Liver (tissue), 9 donors: ENCODE results near the gene COBL. TPM values are rescaled to one million over a fixed set of nuclear protein-coding genes. Genes with fewer than 3 reads are reported as not detected.

Experiments used
- DNase-seq: peaks from one replicate; pipeline ENCODE4 v3.0.0-alpha.2; 2017; ENCODE audit warnings: low spot score
- H3K27ac ChIP-seq, 2 donors: one replicate each; pipeline ENCODE4 v1.7.0; 2013; ENCODE audit warnings: inconsistent platforms in 2 of 2, low read length in 2 of 2, control low read depth in 1 of 2, low read depth in 1 of 2, mild to moderate bottlenecking in 1 of 2
- H3K27me3 ChIP-seq, 4 donors: one replicate each; pipeline versions ENCODE4 v1.6.1 to v1.7.0; 2013; ENCODE audit warnings: low read length in 3 of 4, inconsistent platforms in 1 of 4, mild to moderate bottlenecking in 1 of 4, moderate library complexity in 1 of 4; ENCODE audit not compliant: control insufficient read depth in 4 of 4, insufficient read depth in 4 of 4
- H3K36me3 ChIP-seq, 4 donors: one replicate each; pipeline versions ENCODE4 v1.6.1 to v1.7.0; 2013; ENCODE audit warnings: low read length in 3 of 4, mild to moderate bottlenecking in 3 of 4, low read depth in 1 of 4, moderate library complexity in 1 of 4; ENCODE audit not compliant: control insufficient read depth in 4 of 4, insufficient read depth in 3 of 4
- H3K4me1 ChIP-seq, 4 donors: one replicate each; pipeline versions ENCODE4 v1.6.1 to v1.7.0; 2013; ENCODE audit warnings: low read length in 3 of 4, mild to moderate bottlenecking in 3 of 4, moderate library complexity in 1 of 4; ENCODE audit not compliant: control insufficient read depth in 4 of 4, insufficient read depth in 4 of 4
- H3K4me3 ChIP-seq, 3 donors: one replicate each; pipeline versions ENCODE4 v1.6.1 to v1.7.0; 2013; ENCODE audit warnings: low read length in 3 of 3, control low read depth in 1 of 3, low read depth in 1 of 3, mild to moderate bottlenecking in 1 of 3
- H3K9ac ChIP-seq, 2 donors: one replicate each; pipeline ENCODE4 v1.7.0; 2013; ENCODE audit warnings: low read length in 2 of 2, mild to moderate bottlenecking in 2 of 2, moderate library complexity in 2 of 2, control low read depth in 1 of 2, low read depth in 1 of 2
- H3K9me3 ChIP-seq, 4 donors: one replicate each; pipeline versions ENCODE4 v1.6.1 to v1.7.0; 2013; ENCODE audit warnings: low read length in 3 of 4; ENCODE audit not compliant: control insufficient read depth in 4 of 4
- ATF3 ChIP-seq: IDR thresholded peaks from 2 replicates; pipeline ENCODE4 v1.6.1; 2016; ENCODE audit warnings: antibody characterized with exemption
- CTCF ChIP-seq: fragments of 150-350 bp; IDR thresholded peaks from 2 replicates; pipeline ENCODE4 v1.5.1; 2017; ENCODE audit warnings: improper control_type of control experiment, low read depth, low read length; ENCODE audit not compliant: missing input control
- FOXA1 ChIP-seq: IDR thresholded peaks from 2 replicates; pipeline ENCODE4 v1.6.1; 2016; ENCODE audit warnings: antibody characterized with exemption
- FOXA2 ChIP-seq: IDR thresholded peaks from 2 replicates; pipeline ENCODE4 v1.6.1; 2016; ENCODE audit warnings: antibody characterized with exemption
- GABPA ChIP-seq, 2 donors: IDR thresholded peaks in 1 of 2; conservative IDR thresholded peaks in 1 of 2; 2 replicates each; pipeline ENCODE4 v1.6.1; 2016; ENCODE audit warnings: antibody characterized with exemption in 2 of 2, mild to moderate bottlenecking in 1 of 2, moderate library complexity in 1 of 2
- HNF4A ChIP-seq, 2 donors: conservative IDR thresholded peaks; 2 replicates each; pipeline ENCODE4 v1.6.1; 2016; ENCODE audit warnings: antibody characterized with exemption in 2 of 2, mild to moderate bottlenecking in 2 of 2
- HNF4G ChIP-seq: IDR thresholded peaks from 2 replicates; pipeline ENCODE4 v1.6.1; 2016; ENCODE audit warnings: antibody characterized with exemption
- JUND ChIP-seq, 2 donors: IDR thresholded peaks; 2 replicates each; pipeline ENCODE4 v1.6.1; 2016; ENCODE audit warnings: antibody characterized with exemption in 2 of 2
- MAX ChIP-seq: IDR thresholded peaks from 2 replicates; pipeline ENCODE4 v1.6.1; 2016; ENCODE audit warnings: antibody characterized with exemption
- NR2F2 ChIP-seq: IDR thresholded peaks from 2 replicates; pipeline ENCODE4 v1.6.1; 2016; ENCODE audit warnings: antibody characterized with exemption
- RAD21 ChIP-seq, 2 donors: IDR thresholded peaks; 2 replicates each; pipeline ENCODE4 v1.6.1; 2016; ENCODE audit warnings: antibody characterized with exemption in 2 of 2, mild to moderate bottlenecking in 2 of 2
- REST ChIP-seq: IDR thresholded peaks from 2 replicates; pipeline ENCODE4 v1.6.1; 2016; ENCODE audit warnings: antibody characterized with exemption, mild to moderate bottlenecking
- RXRA ChIP-seq, 2 donors: IDR thresholded peaks; 2 replicates each; pipeline ENCODE4 v1.6.1; 2017 to 2018; ENCODE audit warnings: antibody characterized with exemption in 2 of 2, mild to moderate bottlenecking in 1 of 2
- SP1 ChIP-seq: IDR thresholded peaks from 2 replicates; pipeline ENCODE4 v1.6.1; 2018; ENCODE audit warnings: antibody characterized with exemption, mild to moderate bottlenecking
- TAF1 ChIP-seq: conservative IDR thresholded peaks from 2 replicates; pipeline ENCODE4 v1.6.1; 2016; ENCODE audit warnings: antibody characterized with exemption, mild to moderate bottlenecking
- YY1 ChIP-seq: IDR thresholded peaks from 2 replicates; pipeline ENCODE4 v1.6.1; 2016; ENCODE audit warnings: antibody characterized with exemption, mild to moderate bottlenecking
- ZBTB33 ChIP-seq: IDR thresholded peaks from 2 replicates; pipeline ENCODE4 v1.6.1; 2016; ENCODE audit warnings: antibody characterized with exemption
- WGBS: extraction: QIAGEN DNeasy Blood & Tissue Kit; methylation state at CpG from one replicate; pipeline ENCODE4 v1.1.7; 2013; 5-methylcytosine and 5-hydroxymethylcytosine counted together
- polyA plus RNA-seq, 2 donors: library from polyadenylated mRNA; stranded (reverse) in 1 of 2; unstranded in 1 of 2; fragments of 200-250 nt in 1 of 2; fragments of >200 nt in 1 of 2; fragmentation: Nextera tagmentation in 1 of 2; extraction: Ambion mirVana in 1 of 2; gene quantifications; one replicate each; pipeline versions ENCODE4 v1.2.1 to v1.2.3, GENCODE V29; 2013 to 2015
- total RNA-seq, 2 donors: library from RNA; depleted of rRNA; stranded (reverse); fragments of >200 nt; gene quantifications; one replicate each; pipeline ENCODE4 v1.2.3, GENCODE V29; 2014
- donor health status: healthy.
- donor health status: healthy.
- donor health status: healthy.
- donor health status: healthy.
- donor health status: healthy.

COBL gene
- total and polyA plus RNA-seq, 4 donors = 5.8 to 18.7 (median 10.7) TPM

- 64% methylated on average over 7 of the region's 7 CpGs for whole genome bisulfite sequencing
- H3K27me3 ChIP-seq = no peaks in the 10 kb centered on the region
- H3K27ac ChIP-seq = no peak overlapping the region
- H3K4me1 ChIP-seq = peaks cover 0 to 17% (median 2%) of the 10 kb centered on the region in 4 donors
- H3K9me3 ChIP-seq = no peaks in the 10 kb centered on the region
- no peak for DNase-seq
- TF ChIP-seq REST = no peak
- no peak for TF ChIP-seq ATF3
- TF ChIP-seq HNF4A (conservative IDR thresholded peaks at IDR 0.05) = no peak
- TF ChIP-seq SP1 = no peak
- no peak for TF ChIP-seq CTCF
- TF ChIP-seq GABPA (IDR thresholded peaks at IDR 0.05 in 1 of 2, conservative IDR thresholded peaks at IDR 0.05 in 1 of 2) = no peak
- no peak for TF ChIP-seq HNF4G
- no peak for TF ChIP-seq FOXA2
- TF ChIP-seq MAX = no peak
- no peak for TF ChIP-seq NR2F2
- no peak for TF ChIP-seq JUND (IDR thresholded peaks at IDR 0.05)
- TF ChIP-seq ZBTB33 = no peak
- TF ChIP-seq FOXA1 = no peak
- TF ChIP-seq YY1 = no peak
- H3K4me3 ChIP-seq = no peak overlapping the region
- no peaks in the 10 kb centered on the region for H3K36me3 ChIP-seq
- no peak overlapping the region for H3K9ac ChIP-seq
Observed at GRCh38 chr7:51288896-51289622, 27.6 kb downstream of the COBL start.

GRCh38 chr7:51286401-51286800 is 30.2 kb downstream of the COBL start:
- DNase-seq = no peak
- 93% methylated on average over 1 of the region's 1 CpG for WGBS
- Histone ChIP-seq H3K4me3 (no peak overlapping the region), H3K27me3 (no peaks in the 10 kb centered on the region), H3K9me3 (no peaks in the 10 kb centered on the region), H3K27ac (no peak overlapping the region), H3K36me3 (no peaks in the 10 kb centered on the region), H3K9ac (no peak overlapping the region), H3K4me1 (peaks cover 0 to 15% (median 2%) of the 10 kb centered on the region in 4 donors)
- TF ChIP-seq REST (no peak), NR2F2 (no peak), RXRA (IDR thresholded peaks at IDR 0.05) (no peak), YY1 (no peak), TAF1 (no peak), HNF4G (no peak), RAD21 (IDR thresholded peaks at IDR 0.05) (no peak), CTCF (no peak), JUND (IDR thresholded peaks at IDR 0.05) (no peak), HNF4A (conservative IDR thresholded peaks at IDR 0.05) (no peak), FOXA1 (no peak), SP1 (no peak)
